ENCODE measurements around the gene KLC3. TPM values are rescaled to one million over a fixed set of nuclear protein-coding genes. Genes with fewer than 3 reads are reported as not detected.

KLC3 gene
- total RNA-seq, 1 donor: not detected

DNA sequence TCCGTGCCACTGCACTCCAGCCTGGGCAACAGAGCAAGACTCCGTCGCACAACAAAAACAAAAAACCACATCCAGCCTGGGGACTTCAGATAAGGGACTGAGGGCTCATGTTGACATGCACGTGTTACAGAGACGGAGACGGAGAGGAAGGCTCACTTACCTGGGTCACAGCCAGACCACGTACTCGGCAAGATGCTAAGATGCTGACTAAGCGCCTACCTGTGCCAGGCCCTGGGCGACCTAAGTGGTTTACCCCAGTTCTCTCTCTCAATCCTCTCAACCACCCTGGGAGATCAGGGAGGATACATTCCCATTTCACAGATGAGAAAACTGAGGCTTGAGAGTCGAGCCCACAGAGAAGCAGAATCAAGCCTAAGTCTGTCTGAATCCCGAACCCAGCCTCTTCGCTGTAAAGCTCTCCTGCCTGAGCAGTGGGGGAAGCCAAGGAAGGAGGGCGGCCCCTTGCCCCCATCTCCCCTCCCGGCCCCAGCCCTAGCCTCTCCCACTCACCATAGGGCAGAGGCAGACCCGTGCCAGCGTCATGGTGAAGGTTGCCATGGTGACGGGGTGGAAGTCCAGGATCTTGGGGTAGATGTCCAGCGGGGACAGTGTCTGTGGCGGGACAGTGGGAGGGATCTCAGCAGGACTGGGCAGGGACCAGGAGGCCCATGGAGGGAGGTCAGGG is 16.4 kb downstream of the KLC3 start:
- H3K4me3 ChIP-seq (ENCODE audit: low read depth, low read length): no peak overlapping the region
- no peak for DNase-seq (ENCODE audit: low read depth)
- TF ChIP-seq, protein P1, sequence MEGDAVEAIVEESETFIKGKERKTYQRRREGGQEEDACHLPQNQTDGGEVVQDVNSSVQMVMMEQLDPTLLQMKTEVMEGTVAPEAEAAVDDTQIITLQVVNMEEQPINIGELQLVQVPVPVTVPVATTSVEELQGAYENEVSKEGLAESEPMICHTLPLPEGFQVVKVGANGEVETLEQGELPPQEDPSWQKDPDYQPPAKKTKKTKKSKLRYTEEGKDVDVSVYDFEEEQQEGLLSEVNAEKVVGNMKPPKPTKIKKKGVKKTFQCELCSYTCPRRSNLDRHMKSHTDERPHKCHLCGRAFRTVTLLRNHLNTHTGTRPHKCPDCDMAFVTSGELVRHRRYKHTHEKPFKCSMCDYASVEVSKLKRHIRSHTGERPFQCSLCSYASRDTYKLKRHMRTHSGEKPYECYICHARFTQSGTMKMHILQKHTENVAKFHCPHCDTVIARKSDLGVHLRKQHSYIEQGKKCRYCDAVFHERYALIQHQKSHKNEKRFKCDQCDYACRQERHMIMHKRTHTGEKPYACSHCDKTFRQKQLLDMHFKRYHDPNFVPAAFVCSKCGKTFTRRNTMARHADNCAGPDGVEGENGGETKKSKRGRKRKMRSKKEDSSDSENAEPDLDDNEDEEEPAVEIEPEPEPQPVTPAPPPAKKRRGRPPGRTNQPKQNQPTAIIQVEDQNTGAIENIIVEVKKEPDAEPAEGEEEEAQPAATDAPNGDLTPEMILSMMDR (IDR thresholded peaks at IDR 0.05; ENCODE audit: insufficient read depth, low read length): no peak

DNA sequence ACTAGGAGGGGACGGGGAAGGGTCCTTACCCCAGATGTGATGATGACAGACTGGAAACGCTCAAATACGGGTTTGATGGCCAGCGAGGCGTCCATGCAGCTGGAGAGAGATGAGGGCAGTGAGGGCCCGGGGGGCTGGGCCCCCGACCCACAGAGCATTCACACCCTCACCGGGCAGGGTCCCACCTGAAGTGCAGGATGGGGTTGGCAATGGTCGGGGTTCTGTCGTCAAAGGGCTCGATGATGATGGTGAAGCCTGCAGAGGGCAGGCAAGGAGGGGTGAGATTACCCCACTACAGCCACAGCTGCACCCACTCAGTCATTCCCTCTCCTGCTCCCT is 16.9 kb downstream of the KLC3 start:
- TF ChIP-seq, protein P1 (IDR thresholded peaks at IDR 0.05; ENCODE audit: insufficient read depth, low read length): no peak
- no peak for DNase-seq (ENCODE audit: low read depth)
- H3K4me3 ChIP-seq (ENCODE audit: low read depth, low read length): no peak overlapping the region

DNA sequence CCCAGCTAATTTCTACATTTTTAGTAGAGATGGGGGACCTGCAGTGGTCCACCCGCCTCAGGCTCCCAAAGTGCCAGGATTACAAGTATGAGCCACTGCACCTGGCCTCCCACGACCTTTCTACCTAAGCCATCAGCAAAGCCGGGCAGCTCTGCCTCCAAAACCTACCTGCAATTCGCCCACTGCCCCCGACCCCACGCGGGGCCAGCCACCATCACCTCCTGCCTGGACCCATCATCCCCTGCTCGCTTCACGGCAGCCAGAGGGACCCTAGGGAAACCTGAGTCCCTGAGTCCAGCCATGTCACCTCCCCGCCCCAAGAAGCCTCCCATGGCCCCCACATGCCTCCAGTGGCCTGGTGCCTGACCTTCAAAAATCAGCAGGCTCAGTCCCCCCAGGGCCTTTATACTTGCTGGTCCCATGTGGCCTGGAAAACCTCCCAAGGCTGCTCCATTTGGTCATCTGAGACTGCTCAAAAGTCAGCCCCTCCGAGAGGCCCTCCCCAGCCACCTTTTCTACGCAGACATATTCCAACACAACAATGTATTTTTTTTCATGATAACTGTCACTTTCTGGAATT is 17.8 kb downstream of the KLC3 start:
- H3K4me3 ChIP-seq (ENCODE audit: low read depth, low read length): no peak overlapping the region
- TF ChIP-seq, protein P1 (IDR thresholded peaks at IDR 0.05; ENCODE audit: insufficient read depth, low read length): no peak
- DNase-seq (ENCODE audit: low read depth): no peak

DNA sequence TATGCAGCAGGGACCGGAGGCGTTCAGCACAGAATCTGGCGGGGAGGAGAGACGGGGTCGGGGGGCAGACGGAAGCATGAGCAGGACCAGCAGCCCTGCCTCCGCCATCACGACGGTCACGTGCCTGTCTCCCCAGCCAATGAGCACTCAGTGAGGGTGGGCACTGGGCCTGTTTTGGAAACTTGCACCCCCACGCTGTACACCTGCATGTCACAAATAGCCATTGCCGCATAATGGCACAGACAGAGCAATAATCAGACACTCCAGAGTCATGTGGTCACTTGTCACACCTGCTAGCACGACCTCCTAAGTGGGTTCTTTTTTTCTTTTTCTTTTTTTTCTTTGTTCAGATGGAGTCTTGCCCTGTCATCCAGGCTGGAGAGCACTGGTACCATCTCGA is 21.1 kb downstream of the KLC3 start:
- DNase-seq (ENCODE audit: low read depth): no peak
- H3K4me3 ChIP-seq (ENCODE audit: low read depth, low read length): no peak overlapping the region
- TF ChIP-seq, protein P1 (IDR thresholded peaks at IDR 0.05; ENCODE audit: insufficient read depth, low read length): no peak

DNA sequence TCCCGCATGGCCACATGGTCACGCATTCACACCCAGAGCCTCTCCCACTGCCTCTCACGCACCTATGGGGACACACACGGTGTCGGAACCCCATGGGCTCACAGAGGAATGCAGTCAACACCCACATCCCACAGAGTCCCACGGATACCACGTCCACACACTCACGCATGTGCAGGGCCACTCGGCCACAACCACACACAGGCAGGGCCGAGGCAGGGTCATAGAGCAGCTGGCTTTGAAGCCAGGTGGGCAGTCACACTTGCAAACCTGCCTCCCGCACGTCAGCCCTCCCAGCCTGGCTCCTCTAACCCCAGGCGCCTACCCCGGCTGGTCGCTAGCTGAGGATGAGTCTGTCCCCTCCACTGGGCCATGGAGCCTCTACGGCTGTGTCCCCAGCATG is 21.7 kb downstream of the KLC3 start:
- H3K4me3 ChIP-seq (ENCODE audit: low read depth, low read length): no peak overlapping the region
- TF ChIP-seq, protein P1 (IDR thresholded peaks at IDR 0.05; ENCODE audit: insufficient read depth, low read length): no peak
- no peak for DNase-seq (ENCODE audit: low read depth)

DNA sequence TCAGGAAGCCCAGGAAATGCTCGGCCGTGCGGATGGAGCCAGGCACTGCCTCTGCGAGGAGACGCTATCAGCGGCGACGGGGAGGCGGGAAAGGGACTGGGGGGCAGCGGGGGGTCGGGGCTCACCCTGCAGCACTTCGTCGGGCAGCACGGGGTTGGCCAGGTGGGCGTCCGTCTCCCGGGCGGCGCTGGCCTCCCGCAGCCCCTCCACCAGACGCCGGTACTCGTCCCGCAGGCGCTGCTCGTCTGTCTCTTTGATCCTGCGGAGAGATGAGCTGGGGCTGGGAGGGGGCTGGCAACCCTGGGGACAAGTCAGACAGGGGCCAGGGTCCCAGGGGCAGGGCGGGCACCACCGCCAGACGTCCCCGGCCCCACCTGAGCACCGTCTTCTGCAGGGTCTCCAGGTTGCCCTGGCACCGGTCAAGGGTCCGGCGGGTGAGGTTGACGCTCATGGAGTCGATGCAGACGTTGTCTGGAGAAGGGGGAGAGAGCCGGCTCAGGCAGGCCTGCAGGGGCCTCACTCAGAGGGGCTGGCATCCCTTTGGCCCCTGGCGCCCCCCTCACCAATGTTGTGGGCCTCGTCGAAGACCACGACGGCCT is 23.4 kb downstream of the KLC3 start:
- no peak for DNase-seq (ENCODE audit: low read depth)
- H3K4me3 ChIP-seq (ENCODE audit: low read depth, low read length): no peak overlapping the region
- TF ChIP-seq, protein P1 (IDR thresholded peaks at IDR 0.05; ENCODE audit: insufficient read depth, low read length): no peak
